HG02588 (cell line): Measurements from ENCODE around the gene MEGF11.

Source experiments
- ATAC-seq: cut with Tn5 transposase; IDR thresholded peaks from one replicate; pipeline ENCODE4 v1.9.1; 2021; ENCODE audit warnings: mild to moderate bottlenecking, moderate library complexity; ENCODE audit not compliant: unreplicated experiment

The MEGF11 gene

GRCh38 chr15:65953622-65954021 is 299.9 kb downstream of the MEGF11 start:
- ATAC-seq, result no peak

- no peak for ATAC-seq
Measured at GRCh38 chr15:65952391-65953053, 301.0 kb downstream of the MEGF11 start.

- no peak for ATAC-seq
Measured at GRCh38 chr15:65951007-65951406, 302.5 kb downstream of the MEGF11 start.

- ATAC-seq, result no peak
Measured at GRCh38 chr15:65949491-65949890, 304.1 kb downstream of the MEGF11 start.

- ATAC-seq, result no peak
Measured at GRCh38 chr15:65949011-65949410, 304.5 kb downstream of the MEGF11 start.

- ATAC-seq, result no peak
Measured at GRCh38 chr15:65948383-65948782, 305.2 kb downstream of the MEGF11 start.

- no peak for ATAC-seq
Measured at GRCh38 chr15:65947041-65947440, 306.5 kb downstream of the MEGF11 start.

- ATAC-seq, result no peak
Measured at GRCh38 chr15:65945616-65946015, 307.9 kb downstream of the MEGF11 start.

GRCh38 chr15:65944404-65944803 is 309.1 kb downstream of the MEGF11 start:
- ATAC-seq, result no peak

GRCh38 chr15:65942436-65942835 is 311.1 kb downstream of the MEGF11 start:
- no peak for ATAC-seq

GRCh38 chr15:65940618-65940909 is 313.0 kb downstream of the MEGF11 start:
- ATAC-seq, result no peak

GRCh38 chr15:65939901-65940617 is 313.5 kb downstream of the MEGF11 start:
- no peak for ATAC-seq

- no peak for ATAC-seq
Measured at GRCh38 chr15:65938604-65939003, 314.9 kb downstream of the MEGF11 start.

GRCh38 chr15:65937476-65937875 is 316.1 kb downstream of the MEGF11 start:
- ATAC-seq, result no peak

GRCh38 chr15:65937054-65937453 is 316.5 kb downstream of the MEGF11 start:
- no peak for ATAC-seq

- no peak for ATAC-seq
Measured at GRCh38 chr15:65936282-65936681, 317.3 kb downstream of the MEGF11 start.

GRCh38 chr15:65935391-65935790 is 318.2 kb downstream of the MEGF11 start:
- no peak for ATAC-seq

GRCh38 chr15:65931221-65931620 is 322.3 kb downstream of the MEGF11 start:
- ATAC-seq, result no peak

- no peak for ATAC-seq
Measured at GRCh38 chr15:65930134-65930533, 323.4 kb downstream of the MEGF11 start.

GRCh38 chr15:65929573-65929972 is 324.0 kb downstream of the MEGF11 start:
- ATAC-seq, result no peak

- ATAC-seq, result no peak
Measured at GRCh38 chr15:65927545-65927944, 326.0 kb downstream of the MEGF11 start.

- ATAC-seq, result no peak
Measured at GRCh38 chr15:65926899-65927298, 326.7 kb downstream of the MEGF11 start.

GRCh38 chr15:65926459-65926858 is 327.1 kb downstream of the MEGF11 start:
- ATAC-seq, result no peak
